Neural cell (in vitro differentiated cells): ENCODE results near the gene ATG7. TPM values are rescaled to one million over a fixed set of nuclear protein-coding genes. Genes with fewer than 3 reads are reported as not detected.
"Not testable (repeated sequence)": the region's sequence is repeated elsewhere in the genome, so short reads cannot be mapped to it uniquely, and the experiment has no call there.

Experiments used
- H2AFZ ChIP-seq: fragments of 200-600, 300-800 bp; sonication (generic), shearing (Covaris generic); 2 replicates; pipeline ENCODE4 v1.6.0; 2014; ENCODE audit warnings: low read depth, mild to moderate bottlenecking, antibody characterized with exemption, low read length, moderate library complexity
- H3F3A ChIP-seq: fragments of 200-600 bp; shearing (Covaris generic); 2 replicates; pipeline ENCODE4 v1.6.1; 2016; ENCODE audit warnings: mild to moderate bottlenecking, moderate library complexity, mixed read lengths, antibody characterized with exemption, low read length; ENCODE audit not compliant: insufficient read depth, poor library complexity, severe bottlenecking
- H3K27ac ChIP-seq: fragments of 200-600, 300-800 bp; sonication (generic), shearing (Covaris generic); 2 replicates; pipeline ENCODE4 v1.5.1; 2014; ENCODE audit warnings: mild to moderate bottlenecking, low read length, moderate library complexity
- H3K27me3 ChIP-seq: fragments of 300-800, 200-600 bp; sonication (generic), shearing (Covaris generic); 2 replicates; pipeline ENCODE4 v1.6.0; 2014; ENCODE audit warnings: mild to moderate bottlenecking, low read depth, low read length, moderate library complexity; ENCODE audit not compliant: insufficient read depth
- H3K36me3 ChIP-seq: fragments of 300-800, 200-600 bp; sonication (generic), shearing (Covaris generic); 2 replicates; pipeline ENCODE4 v1.5.1; 2014; ENCODE audit warnings: mild to moderate bottlenecking, antibody characterized with exemption, low read length, moderate library complexity; ENCODE audit not compliant: insufficient read depth
- H3K4me2 ChIP-seq: fragments of 300-800, 200-600 bp; sonication (generic), shearing (Covaris generic); 2 replicates; pipeline ENCODE4 v1.6.0; 2014; ENCODE audit warnings: mild to moderate bottlenecking, low read length
- H3K4me3 ChIP-seq: fragments of 300-800, 200-600 bp; sonication (generic), shearing (Covaris generic); 2 replicates; pipeline ENCODE4 v1.5.1; 2014; ENCODE audit warnings: mild to moderate bottlenecking, low read length, moderate library complexity
- H3K79me2 ChIP-seq: fragments of 200-600 bp; shearing (Covaris generic); replicated peaks from 2 replicates; pipeline ENCODE4 v1.6.0; 2014; ENCODE audit warnings: mild to moderate bottlenecking, low read length, moderate library complexity; ENCODE audit not compliant: insufficient read depth
- H3K9ac ChIP-seq: fragments of 300-800, 200-600 bp; sonication (generic), shearing (Covaris generic); 2 replicates; pipeline ENCODE4 v1.6.1; 2016; ENCODE audit warnings: mild to moderate bottlenecking, low read length, mixed read lengths
- H3K9me2 ChIP-seq: fragments of 200-600 bp; shearing (Covaris generic); 2 replicates; pipeline ENCODE4 v1.6.1; 2016; ENCODE audit warnings: mild to moderate bottlenecking, low read length, mixed read lengths; ENCODE audit not compliant: insufficient read depth
- H3K9me3 ChIP-seq: fragments of 200-600, 300-800 bp; sonication (generic), shearing (Covaris generic); 2 replicates; pipeline ENCODE4 v1.6.1; 2016; ENCODE audit warnings: mild to moderate bottlenecking, mixed run types, low read length, moderate library complexity, mixed read lengths
- H4K20me1 ChIP-seq: fragments of 200-600 bp; shearing (Covaris generic); 2 replicates; pipeline ENCODE4 v1.6.1; 2016; ENCODE audit warnings: mild to moderate bottlenecking, mixed run types; ENCODE audit not compliant: insufficient read depth
- EZH2 ChIP-seq: fragments of 200-600, 300-800 bp; shearing (Covaris generic), sonication (generic); IDR thresholded peaks from 2 replicates; pipeline ENCODE4 v1.6.1; 2014; ENCODE audit warnings: antibody characterized with exemption, low read length, borderline replicate concordance, mild to moderate bottlenecking; ENCODE audit not compliant: insufficient read depth, poor library complexity, severe bottlenecking
- POLR2AphosphoS5 ChIP-seq: IDR thresholded peaks from 2 replicates; pipeline ENCODE4 v1.6.1; 2012
- RAD21 ChIP-seq: fragments of 450-650 bp; conservative IDR thresholded peaks from 2 replicates; pipeline ENCODE4 v1.6.1; 2014; ENCODE audit warnings: antibody characterized with exemption, mild to moderate bottlenecking, moderate library complexity
- SMC3 ChIP-seq: fragments of 450-650 bp; conservative IDR thresholded peaks from 2 replicates; pipeline ENCODE4 v1.6.1; 2014; ENCODE audit warnings: antibody characterized with exemption, mild to moderate bottlenecking, moderate library complexity; ENCODE audit not compliant: poor library complexity
- TAF1 ChIP-seq: IDR thresholded peaks from 2 replicates; pipeline ENCODE4 v1.6.1; 2012; ENCODE audit warnings: low read depth
- polyA plus RNA-seq: library from polyadenylated mRNA; depleted of rRNA; stranded (reverse); fragments of >200 nt; gene quantifications from 2 replicates; pipeline ENCODE4 v1.2.3, GENCODE V29; 2014
- TF ChIP-seq, protein P1 (sequence below): IDR thresholded peaks from 2 replicates; pipeline ENCODE4 v1.6.1; 2012; ENCODE audit warnings: borderline replicate concordance
- TF ChIP-seq, protein P2 (sequence below): fragments of 450-650 bp; IDR thresholded peaks from 2 replicates; pipeline ENCODE4 v1.5.1; 2014; ENCODE audit warnings: antibody characterized with exemption, mild to moderate bottlenecking, moderate library complexity; ENCODE audit not compliant: poor library complexity, severe bottlenecking

Gene ATG7
- polyA plus RNA-seq, 1 donor from 2014 or later: 28.8 TPM

DNA sequence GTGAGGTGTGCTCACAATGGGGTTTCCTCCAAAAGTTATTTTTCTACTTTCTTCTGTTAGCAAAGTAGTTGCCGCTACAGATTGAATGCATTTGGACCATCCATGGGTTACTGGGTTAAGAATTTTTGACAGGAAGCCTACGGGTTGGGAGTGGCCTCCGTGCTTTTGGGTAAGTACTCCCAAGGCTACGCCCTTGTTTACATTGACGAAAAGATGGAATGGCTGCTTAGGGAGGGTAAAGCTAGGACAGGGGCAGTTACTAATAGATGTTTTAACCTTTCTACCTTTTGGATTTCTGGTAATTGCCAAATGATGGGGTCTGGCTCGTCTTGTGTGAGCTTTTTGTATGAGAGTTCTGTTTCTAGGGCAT is 20.4 kb upstream of the ATG7 start:
- Histone ChIP-seq H3K4me3 (no peak overlapping the region), H3K27ac (no peak overlapping the region), H3K9me3 (no peaks in the 10 kb centered on the region), H3K9me2 (no peaks in the 10 kb centered on the region), H3K79me2 (no peaks in the 10 kb centered on the region), H3K4me2 (no peak overlapping the region), H3K27me3 (no peaks in the 10 kb centered on the region), H3K9ac (no peak overlapping the region), H2AFZ (no peak overlapping the region), H3K36me3 (no peaks in the 10 kb centered on the region), H4K20me1 (no peaks in the 10 kb centered on the region), H3F3A (no peaks in the 10 kb centered on the region)
- TF ChIP-seq EZH2: no peak
- TF ChIP-seq TAF1: no peak
- TF ChIP-seq POLR2AphosphoS5: no peak
- TF ChIP-seq, protein P1, sequence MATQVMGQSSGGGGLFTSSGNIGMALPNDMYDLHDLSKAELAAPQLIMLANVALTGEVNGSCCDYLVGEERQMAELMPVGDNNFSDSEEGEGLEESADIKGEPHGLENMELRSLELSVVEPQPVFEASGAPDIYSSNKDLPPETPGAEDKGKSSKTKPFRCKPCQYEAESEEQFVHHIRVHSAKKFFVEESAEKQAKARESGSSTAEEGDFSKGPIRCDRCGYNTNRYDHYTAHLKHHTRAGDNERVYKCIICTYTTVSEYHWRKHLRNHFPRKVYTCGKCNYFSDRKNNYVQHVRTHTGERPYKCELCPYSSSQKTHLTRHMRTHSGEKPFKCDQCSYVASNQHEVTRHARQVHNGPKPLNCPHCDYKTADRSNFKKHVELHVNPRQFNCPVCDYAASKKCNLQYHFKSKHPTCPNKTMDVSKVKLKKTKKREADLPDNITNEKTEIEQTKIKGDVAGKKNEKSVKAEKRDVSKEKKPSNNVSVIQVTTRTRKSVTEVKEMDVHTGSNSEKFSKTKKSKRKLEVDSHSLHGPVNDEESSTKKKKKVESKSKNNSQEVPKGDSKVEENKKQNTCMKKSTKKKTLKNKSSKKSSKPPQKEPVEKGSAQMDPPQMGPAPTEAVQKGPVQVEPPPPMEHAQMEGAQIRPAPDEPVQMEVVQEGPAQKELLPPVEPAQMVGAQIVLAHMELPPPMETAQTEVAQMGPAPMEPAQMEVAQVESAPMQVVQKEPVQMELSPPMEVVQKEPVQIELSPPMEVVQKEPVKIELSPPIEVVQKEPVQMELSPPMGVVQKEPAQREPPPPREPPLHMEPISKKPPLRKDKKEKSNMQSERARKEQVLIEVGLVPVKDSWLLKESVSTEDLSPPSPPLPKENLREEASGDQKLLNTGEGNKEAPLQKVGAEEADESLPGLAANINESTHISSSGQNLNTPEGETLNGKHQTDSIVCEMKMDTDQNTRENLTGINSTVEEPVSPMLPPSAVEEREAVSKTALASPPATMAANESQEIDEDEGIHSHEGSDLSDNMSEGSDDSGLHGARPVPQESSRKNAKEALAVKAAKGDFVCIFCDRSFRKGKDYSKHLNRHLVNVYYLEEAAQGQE: no peak
- no peak for TF ChIP-seq RAD21

DNA sequence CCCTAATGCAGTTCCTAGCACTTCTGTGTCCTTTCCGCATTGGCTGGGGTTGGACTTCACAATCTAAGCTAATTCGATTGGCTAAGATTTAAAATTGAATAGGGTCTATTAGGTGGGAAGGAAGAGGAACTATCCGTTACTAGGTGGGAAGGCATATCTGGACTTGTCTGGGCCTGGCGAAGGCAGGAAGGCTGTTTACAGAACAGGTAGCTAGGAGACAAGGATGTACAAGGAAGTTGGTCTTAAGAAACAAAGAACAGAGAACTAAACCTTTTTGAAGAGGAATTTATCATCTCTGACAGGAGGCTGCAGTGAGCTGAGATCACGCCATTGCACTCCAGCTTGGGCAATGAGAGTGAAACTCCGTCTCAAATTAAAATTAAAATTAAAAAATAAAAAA is 17.3 kb upstream of the ATG7 start:
- no peaks in the 10 kb centered on the region for H3K27me3 ChIP-seq
- no peaks in the 10 kb centered on the region for H3F3A ChIP-seq
- H3K79me2 ChIP-seq: no peaks in the 10 kb centered on the region
- no peaks in the 10 kb centered on the region for H4K20me1 ChIP-seq
- no peak overlapping the region for H3K9ac ChIP-seq
- H3K36me3 ChIP-seq: no peaks in the 10 kb centered on the region
- no peak overlapping the region for H3K4me3 ChIP-seq
- H3K27ac ChIP-seq: no peak overlapping the region
- H3K9me2 ChIP-seq: no peaks in the 10 kb centered on the region
- no peak overlapping the region for H2AFZ ChIP-seq
- no peaks in the 10 kb centered on the region for H3K9me3 ChIP-seq
- H3K4me2 ChIP-seq: no peak overlapping the region
- TF ChIP-seq, protein P1: no peak
- TF ChIP-seq SMC3 (no peak), RAD21 (no peak)
- TF ChIP-seq, protein P2, sequence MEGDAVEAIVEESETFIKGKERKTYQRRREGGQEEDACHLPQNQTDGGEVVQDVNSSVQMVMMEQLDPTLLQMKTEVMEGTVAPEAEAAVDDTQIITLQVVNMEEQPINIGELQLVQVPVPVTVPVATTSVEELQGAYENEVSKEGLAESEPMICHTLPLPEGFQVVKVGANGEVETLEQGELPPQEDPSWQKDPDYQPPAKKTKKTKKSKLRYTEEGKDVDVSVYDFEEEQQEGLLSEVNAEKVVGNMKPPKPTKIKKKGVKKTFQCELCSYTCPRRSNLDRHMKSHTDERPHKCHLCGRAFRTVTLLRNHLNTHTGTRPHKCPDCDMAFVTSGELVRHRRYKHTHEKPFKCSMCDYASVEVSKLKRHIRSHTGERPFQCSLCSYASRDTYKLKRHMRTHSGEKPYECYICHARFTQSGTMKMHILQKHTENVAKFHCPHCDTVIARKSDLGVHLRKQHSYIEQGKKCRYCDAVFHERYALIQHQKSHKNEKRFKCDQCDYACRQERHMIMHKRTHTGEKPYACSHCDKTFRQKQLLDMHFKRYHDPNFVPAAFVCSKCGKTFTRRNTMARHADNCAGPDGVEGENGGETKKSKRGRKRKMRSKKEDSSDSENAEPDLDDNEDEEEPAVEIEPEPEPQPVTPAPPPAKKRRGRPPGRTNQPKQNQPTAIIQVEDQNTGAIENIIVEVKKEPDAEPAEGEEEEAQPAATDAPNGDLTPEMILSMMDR: no peak

DNA sequence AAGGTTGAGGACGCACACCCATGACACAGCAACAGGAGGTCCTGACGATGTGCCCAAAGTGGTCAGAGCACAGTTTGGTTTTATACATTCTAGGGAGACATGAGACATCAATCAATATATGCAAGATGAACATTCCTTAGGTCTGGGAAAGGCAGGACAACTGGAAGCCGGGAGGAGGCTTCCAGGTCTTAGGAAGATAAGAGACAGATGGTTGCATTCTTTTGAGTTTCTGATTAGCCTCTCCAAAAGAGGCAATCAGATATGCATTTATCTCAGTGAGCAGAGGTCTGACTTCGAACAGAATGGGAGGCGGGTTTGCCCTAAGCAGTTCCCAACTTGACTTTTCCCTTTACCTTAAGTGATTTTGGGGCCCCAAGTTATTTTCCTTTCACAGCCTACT is 16.7 kb upstream of the ATG7 start:
- not testable (repeated sequence) for H3F3A ChIP-seq, H3K9me3 ChIP-seq, H3K36me3 ChIP-seq, H4K20me1 ChIP-seq, H3K27me3 ChIP-seq, H3K9me2 ChIP-seq, H3K79me2 ChIP-seq, H3K4me2 ChIP-seq, H3K9ac ChIP-seq, H3K4me3 ChIP-seq, H2AFZ ChIP-seq, H3K27ac ChIP-seq
